PC-9 (cell line): Measurements from ENCODE around the gene TOM1L2. TPM values are rescaled to one million over a fixed set of nuclear protein-coding genes. Genes with fewer than 3 reads are reported as not detected.
A peak's percentile ranks its signal among the peaks of the same experiment; 100 is the strongest.

ENCODE experiments used
- BruUV-seq: library from RNA; stranded (reverse); fragments of 400-500 nt; replicated peaks from 2 replicates; lab custom pipeline; 2021; lab: Mats Ljungman, UMichigan
- CTCF ChIA-PET: fragments of 300-600 bp; sonication (Branson Sonifier 250); formaldehyde crosslinking; loops from one replicate; lab custom pipeline; 2022; ENCODE audit warnings: antibody characterized with exemption; lab: Charles Lee
- POLR2A ChIA-PET: fragments of 300-600 bp; sonication (Branson Sonifier 250); formaldehyde crosslinking; loops from one replicate; lab custom pipeline; 2022; ENCODE audit warnings: antibody characterized with exemption; ENCODE audit not compliant: unreplicated experiment; lab: Charles Lee
- DNase-seq, 2 experiments: peaks; one replicate each; pipeline versions ENCODE4 v3.0.0 to v3.0.0-alpha.2; 2015 to 2022; ENCODE audit warnings: mixed read lengths in 1 of 2
- H2AFZ ChIP-seq: fragments of 200-600 bp; sonication (generic); 2 replicates; pipeline ENCODE4 v1.8.1; 2017; ENCODE audit warnings: antibody characterized with exemption
- H3F3A ChIP-seq: fragments of 200-600 bp; sonication (generic); 2 replicates; pipeline ENCODE4 v1.8.1; 2017; ENCODE audit warnings: antibody characterized with exemption, mild to moderate bottlenecking, low read depth; ENCODE audit not compliant: insufficient read depth
- H3K27ac ChIP-seq: fragments of 200-600 bp; sonication (generic); 2 replicates; pipeline ENCODE4 v1.6.1; 2016; ENCODE audit warnings: mixed run types
- H3K27me3 ChIP-seq: fragments of 200-600 bp; sonication (generic); 2 replicates; pipeline ENCODE4 v1.6.1; 2016; ENCODE audit warnings: low read depth, mixed run types; ENCODE audit not compliant: insufficient read depth
- H3K36me3 ChIP-seq: fragments of 200-600 bp; sonication (generic); 2 replicates; pipeline ENCODE4 v1.6.1; 2016; ENCODE audit warnings: low read depth, mixed run types
- H3K4me1 ChIP-seq: fragments of 200-600 bp; sonication (generic); replicated peaks from 2 replicates; pipeline ENCODE4 v1.6.1; 2016; ENCODE audit warnings: mixed run types; ENCODE audit not compliant: insufficient read depth
- H3K4me2 ChIP-seq: fragments of 200-600 bp; sonication (generic); 2 replicates; pipeline ENCODE4 v1.6.1; 2017; ENCODE audit warnings: mixed run types
- H3K4me3 ChIP-seq: fragments of 200-600 bp; sonication (generic); 2 replicates; pipeline ENCODE4 v1.6.1; 2016; ENCODE audit warnings: mixed run types
- H3K79me2 ChIP-seq: fragments of 200-600 bp; sonication (generic); 2 replicates; pipeline ENCODE4 v1.6.1; 2017; ENCODE audit warnings: low read depth, mixed run types
- H3K9me2 ChIP-seq: fragments of 200-600 bp; sonication (generic); 2 replicates; pipeline ENCODE4 v1.8.1; 2017; ENCODE audit warnings: mild to moderate bottlenecking; ENCODE audit not compliant: insufficient read depth
- H3K9me3 ChIP-seq: fragments of 200-600 bp; sonication (generic); 2 replicates; pipeline ENCODE4 v1.8.1; 2016; ENCODE audit warnings: low read depth; ENCODE audit not compliant: insufficient read depth
- H4K20me1 ChIP-seq: fragments of 200-600 bp; sonication (generic); 2 replicates; pipeline ENCODE4 v1.8.1; 2017; ENCODE audit not compliant: insufficient read depth
- CTCF ChIP-seq: fragments of 200-600 bp; sonication (generic); conservative IDR thresholded peaks from 2 replicates; pipeline ENCODE4 v1.6.1; 2017; ENCODE audit warnings: mixed run types, antibody characterized with exemption, mild to moderate bottlenecking, moderate library complexity
- EZH2 ChIP-seq: fragments of 200-600 bp; sonication (generic); IDR thresholded peaks from 2 replicates; pipeline ENCODE4 v1.8.0; 2017; ENCODE audit warnings: antibody characterized with exemption, low read depth
- intact Hi-C: fragments of 100-400 bp; cut with micrococcal nuclease; formaldehyde crosslinking; loops from one replicate; pipeline ENCODE4 v1.10.0; 2022; ENCODE audit not compliant: unreplicated experiment
- total RNA-seq: library from RNA; stranded (reverse); gene quantifications from 2 replicates; pipeline ENCODE4 v1.2.3, GENCODE V29; 2021

TOM1L2 gene
- total RNA-seq, 1 experiment from 2014 or later: 68.5 TPM

GRCh38 chr17:17811381-17812210 lies 160.6 kb downstream of the TOM1L2 start:
- CTCF ChIA-PET: interaction anchor here (0.6 to 0.7 kb wide), 5 partner anchors 9 to 133 kb away, joined by 3 to 7 read pairs (median 3); no protein-coding TSS in a partner anchor
- TF ChIP-seq EZH2 (no peak), CTCF (no peak)
- Histone ChIP-seq H3K9me2 (no peaks in the 10 kb centered on the region), H3K36me3 (0 out of 2 replicates have a peak, but pooled peaks cover 10% of the 10 kb centered on the region), H3K27ac (peak overlapping the region; percentile 8; the same call in 1 of the 2 replicates), H2AFZ (no peak overlapping the region), H3K4me1 (peaks cover 18% of the 10 kb centered on the region; the same call in 1 of the 2 replicates), H3K27me3 (no peaks in the 10 kb centered on the region), H4K20me1 (peaks cover 72% of the 10 kb centered on the region), H3F3A (peaks cover 79% of the 10 kb centered on the region), H3K4me2 (no peak overlapping the region), H3K9me3 (no peaks in the 10 kb centered on the region), H3K79me2 (peaks cover under 1% of the 10 kb centered on the region; the same call in 1 of the 2 replicates), H3K4me3 (no peak overlapping the region)
- POLR2A ChIA-PET: interaction anchor here (0.5 to 0.6 kb wide), 2 partner anchors 29 to 230 kb away, joined by 3 read pairs; no protein-coding TSS in a partner anchor
- no TSS peak for BruUV-seq
- DNase-seq: no peak
- intact Hi-C loops: loop anchor here (1.0 to 2.0 kb wide), 3 partner anchors 49 to 131 kb away; partner anchors contain the start of gene RAI1

GRCh38 chr17:17810895-17811248 lies 161.3 kb downstream of the TOM1L2 start:
- no peaks in the 10 kb centered on the region; the same call in 1 of the 2 replicates for H3K79me2 ChIP-seq
- peaks cover 74% of the 10 kb centered on the region for H4K20me1 ChIP-seq
- ChIA-PET POLR2A (no interaction called here), CTCF (interaction anchor here (0.6 to 0.7 kb wide), 2 partner anchors 49 to 71 kb away, joined by 3 to 7 read pairs; no protein-coding TSS in a partner anchor)
- H3K27ac ChIP-seq: no peak overlapping the region
- DNase-seq: no peak
- H3K9me3 ChIP-seq: no peaks in the 10 kb centered on the region
- TF ChIP-seq EZH2 (no peak), CTCF (no peak)
- H3F3A ChIP-seq: peaks cover 84% of the 10 kb centered on the region
- no peak overlapping the region for H3K4me2 ChIP-seq
- H3K27me3 ChIP-seq: no peaks in the 10 kb centered on the region
- no peaks in the 10 kb centered on the region for H3K9me2 ChIP-seq
- H3K4me1 ChIP-seq: peaks cover 18% of the 10 kb centered on the region; the same call in 1 of the 2 replicates
- BruUV-seq: TSS peak; percentile 25
- H3K36me3 ChIP-seq: 0 out of 2 replicates have a peak, but pooled peaks cover 13% of the 10 kb centered on the region
- H3K4me3 ChIP-seq: no peak overlapping the region
- intact Hi-C loops: no loop called here
- H2AFZ ChIP-seq: no peak overlapping the region

GRCh38 chr17:17810084-17810894 lies 161.9 kb downstream of the TOM1L2 start:
- TF ChIP-seq CTCF (no peak), EZH2 (no peak)
- DNase-seq: no peak
- H3K27ac ChIP-seq: no peak overlapping the region
- H2AFZ ChIP-seq: no peak overlapping the region
- no peak overlapping the region for H3K4me3 ChIP-seq
- no peaks in the 10 kb centered on the region; the same call in 1 of the 2 replicates for H3K79me2 ChIP-seq
- intact Hi-C loops: no loop called here
- CTCF ChIA-PET: interaction anchor here (0.7 kb wide), 1 partner anchor 70 kb away, joined by 3 read pairs; no protein-coding TSS in a partner anchor
- peaks cover 83% of the 10 kb centered on the region for H3F3A ChIP-seq
- H3K4me2 ChIP-seq: no peak overlapping the region
- H3K9me2 ChIP-seq: no peaks in the 10 kb centered on the region
- H4K20me1 ChIP-seq: peaks cover 70% of the 10 kb centered on the region
- peaks cover 18% of the 10 kb centered on the region; the same call in 1 of the 2 replicates for H3K4me1 ChIP-seq
- no peaks in the 10 kb centered on the region for H3K27me3 ChIP-seq
- BruUV-seq: no TSS peak
- POLR2A ChIA-PET: no interaction called here
- H3K36me3 ChIP-seq: 0 out of 2 replicates have a peak, but pooled peaks cover 15% of the 10 kb centered on the region
- H3K9me3 ChIP-seq: no peaks in the 10 kb centered on the region
